GM10847 (cell line): Measurements from ENCODE around the gene SIDT2.

Experiments used
- POLR2A ChIP-seq: IDR thresholded peaks from 2 replicates; pipeline ENCODE4 v1.6.1; 2011; ENCODE audit not compliant: insufficient read length; ENCODE audit errors: extremely low read depth

Gene SIDT2

GRCh38 chr11:117212697-117213355 lies 34.3 kb downstream of the SIDT2 start:
- TF ChIP-seq POLR2A = no peak

GRCh38 chr11:117214404-117215110 lies 36.0 kb downstream of the SIDT2 start:
- no peak for TF ChIP-seq POLR2A

DNA sequence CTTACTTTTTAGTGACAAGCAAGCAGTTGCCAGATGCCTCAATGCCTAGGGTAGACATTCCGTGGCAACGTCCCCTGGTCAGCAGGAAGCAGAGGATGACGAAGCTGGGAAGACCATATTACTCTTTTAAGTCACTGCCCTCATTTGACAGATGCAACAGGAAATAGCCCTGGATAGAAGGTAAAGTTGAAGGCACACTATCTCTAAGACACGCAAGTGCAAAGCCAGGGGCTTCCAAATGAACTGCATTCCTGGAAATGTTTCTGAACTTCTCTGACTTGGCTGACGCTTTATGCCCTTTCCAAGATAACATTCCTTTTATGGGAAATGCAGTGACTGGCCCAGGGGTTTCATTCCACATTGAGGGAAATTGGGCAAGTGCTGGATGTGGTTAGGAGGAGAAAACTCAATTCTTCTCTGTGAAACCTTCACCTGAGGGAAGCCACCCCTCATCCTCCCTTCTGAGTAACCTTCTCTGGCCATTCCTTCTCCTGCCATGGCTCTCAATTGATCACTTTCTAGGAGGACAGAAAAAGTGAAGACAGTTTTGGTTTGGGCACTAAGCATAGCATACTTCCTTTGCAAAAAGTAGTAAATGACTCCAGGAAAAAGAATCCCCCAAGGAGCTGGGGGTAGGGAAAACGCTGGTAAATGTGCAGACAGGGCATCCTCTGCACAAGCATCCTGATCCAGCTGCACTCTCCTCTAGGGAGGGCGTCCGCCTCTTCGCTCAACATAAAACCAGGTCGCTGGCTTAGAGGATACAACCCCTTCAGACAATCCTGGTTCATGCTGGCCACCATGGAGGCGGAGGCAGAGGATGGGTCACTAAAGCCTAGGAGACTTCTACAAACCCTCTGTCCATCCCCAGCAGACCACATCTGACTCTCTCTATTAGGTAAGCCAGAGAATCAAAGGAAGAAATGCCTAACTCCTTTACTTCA lies 38.9 kb downstream of the SIDT2 start:
- TF ChIP-seq POLR2A = no peak

- TF ChIP-seq POLR2A = no peak
Measured at GRCh38 chr11:117218133-117218915, 39.8 kb downstream of the SIDT2 start.

DNA sequence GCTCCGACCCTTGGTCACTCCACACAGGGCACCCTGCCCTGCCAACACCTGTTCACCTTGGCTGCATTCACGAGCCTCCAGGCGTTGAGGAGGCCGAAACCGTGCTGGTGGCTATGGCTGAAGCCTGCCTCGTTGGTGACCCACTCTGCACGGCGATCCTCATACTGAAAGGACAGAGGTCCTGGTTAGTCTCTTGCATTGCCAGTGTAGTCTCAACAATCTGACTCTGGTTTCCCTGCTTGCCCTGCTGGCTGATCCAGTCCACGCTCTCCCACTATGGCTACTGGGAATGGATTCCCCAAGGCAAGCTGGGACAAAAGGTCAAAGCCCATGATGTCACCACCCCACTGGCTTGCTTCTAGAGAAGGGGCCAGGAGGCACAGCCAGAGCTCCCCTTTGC lies 40.5 kb downstream of the SIDT2 start:
- TF ChIP-seq POLR2A = no peak

- TF ChIP-seq POLR2A = no peak
Measured at GRCh38 chr11:117219455-117219854, 40.9 kb downstream of the SIDT2 start.

DNA sequence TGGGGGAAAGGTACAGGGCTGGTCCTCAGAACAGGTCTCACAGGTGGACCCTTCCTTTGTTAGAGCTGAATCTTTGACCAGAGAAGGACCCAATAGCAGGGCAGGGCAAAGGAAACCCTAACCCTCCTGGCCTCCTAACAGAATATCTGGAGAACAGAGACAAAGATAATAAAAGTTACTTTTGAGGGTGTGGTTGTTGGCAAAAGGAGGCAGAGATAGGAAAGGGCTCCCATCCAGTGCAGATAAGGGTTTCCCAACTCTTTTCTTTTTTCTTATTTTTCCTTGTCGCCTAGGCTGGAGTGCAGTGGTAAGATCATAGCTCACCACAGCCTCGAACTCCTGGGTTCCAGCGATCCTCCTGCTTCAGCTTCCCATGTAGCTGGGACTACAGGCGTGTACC lies 41.5 kb downstream of the SIDT2 start:
- no peak for TF ChIP-seq POLR2A

GRCh38 chr11:117220568-117220967 lies 42.0 kb downstream of the SIDT2 start:
- TF ChIP-seq POLR2A = no peak

- no peak for TF ChIP-seq POLR2A
Measured at GRCh38 chr11:117220999-117221774, 42.6 kb downstream of the SIDT2 start.

DNA sequence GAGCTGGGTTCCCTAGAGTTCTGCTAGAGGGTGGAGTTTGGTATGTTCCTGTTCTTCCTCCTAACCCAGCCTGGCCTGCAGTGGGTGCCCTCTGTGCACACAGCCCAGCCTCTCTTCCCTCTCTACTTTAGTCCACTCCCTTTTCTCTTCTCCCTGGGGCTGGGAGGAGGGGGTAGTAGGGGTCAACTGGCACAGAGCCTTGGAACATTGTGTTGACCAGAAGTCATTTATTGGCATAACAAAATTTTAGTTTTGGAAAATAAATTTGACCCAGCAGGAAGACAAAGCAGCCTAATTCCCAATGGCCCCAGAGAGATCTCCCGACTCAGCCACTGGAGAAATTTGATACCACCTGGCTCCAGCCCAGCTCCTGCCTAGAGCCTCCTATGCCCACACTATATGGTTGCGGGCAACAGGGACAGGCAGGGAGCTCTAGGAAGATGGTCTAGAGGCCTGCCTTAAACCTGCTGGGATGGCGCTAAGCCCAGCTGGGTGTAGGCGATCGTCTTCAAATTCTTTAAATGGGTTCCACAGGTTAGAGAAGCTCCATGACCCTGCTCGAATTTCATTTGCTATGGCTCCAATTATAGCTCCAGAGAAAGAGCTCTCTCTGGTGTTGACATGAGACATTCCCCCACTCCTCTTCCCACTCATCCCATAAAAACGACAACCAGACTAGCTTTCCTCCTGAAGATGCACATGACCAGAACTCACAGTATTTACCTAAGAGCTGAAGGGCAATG lies 43.4 kb downstream of the SIDT2 start:
- no peak for TF ChIP-seq POLR2A

DNA sequence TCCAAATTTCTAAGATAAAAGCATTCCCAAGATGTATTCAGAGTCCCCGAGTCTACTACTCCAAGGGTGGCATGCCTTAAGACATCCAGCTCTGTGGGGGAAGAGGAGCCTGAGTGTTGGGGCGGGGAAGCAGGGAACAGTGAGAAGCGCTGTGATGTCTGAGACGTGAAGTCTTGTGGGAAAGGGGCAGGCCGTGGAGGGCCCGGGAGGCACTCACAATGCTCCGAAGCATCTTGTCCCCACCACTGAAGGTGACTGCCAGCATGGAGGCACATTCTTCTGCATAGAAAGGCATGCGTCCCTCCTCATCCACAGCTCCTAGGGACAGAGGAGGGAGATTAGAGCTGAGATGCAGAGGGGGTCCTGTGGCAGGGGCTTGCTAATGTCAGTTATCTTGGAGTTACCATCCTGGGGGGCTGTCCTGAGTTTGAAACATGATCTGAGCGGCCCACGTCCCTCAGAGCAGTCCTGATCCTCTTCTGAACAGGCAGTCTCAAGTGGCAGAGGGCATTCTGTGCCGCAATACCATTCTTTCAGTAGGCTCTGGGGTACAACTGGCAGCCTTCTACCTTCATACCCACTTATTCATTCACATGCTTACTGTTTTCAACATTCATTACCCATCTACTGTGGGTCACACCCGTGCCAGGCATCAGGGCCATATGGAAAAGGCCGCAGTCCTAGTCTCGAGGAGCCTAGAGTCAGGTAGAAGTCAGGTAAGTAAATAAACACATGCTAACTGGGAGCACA lies 44.6 kb downstream of the SIDT2 start:
- TF ChIP-seq POLR2A = no peak

DNA sequence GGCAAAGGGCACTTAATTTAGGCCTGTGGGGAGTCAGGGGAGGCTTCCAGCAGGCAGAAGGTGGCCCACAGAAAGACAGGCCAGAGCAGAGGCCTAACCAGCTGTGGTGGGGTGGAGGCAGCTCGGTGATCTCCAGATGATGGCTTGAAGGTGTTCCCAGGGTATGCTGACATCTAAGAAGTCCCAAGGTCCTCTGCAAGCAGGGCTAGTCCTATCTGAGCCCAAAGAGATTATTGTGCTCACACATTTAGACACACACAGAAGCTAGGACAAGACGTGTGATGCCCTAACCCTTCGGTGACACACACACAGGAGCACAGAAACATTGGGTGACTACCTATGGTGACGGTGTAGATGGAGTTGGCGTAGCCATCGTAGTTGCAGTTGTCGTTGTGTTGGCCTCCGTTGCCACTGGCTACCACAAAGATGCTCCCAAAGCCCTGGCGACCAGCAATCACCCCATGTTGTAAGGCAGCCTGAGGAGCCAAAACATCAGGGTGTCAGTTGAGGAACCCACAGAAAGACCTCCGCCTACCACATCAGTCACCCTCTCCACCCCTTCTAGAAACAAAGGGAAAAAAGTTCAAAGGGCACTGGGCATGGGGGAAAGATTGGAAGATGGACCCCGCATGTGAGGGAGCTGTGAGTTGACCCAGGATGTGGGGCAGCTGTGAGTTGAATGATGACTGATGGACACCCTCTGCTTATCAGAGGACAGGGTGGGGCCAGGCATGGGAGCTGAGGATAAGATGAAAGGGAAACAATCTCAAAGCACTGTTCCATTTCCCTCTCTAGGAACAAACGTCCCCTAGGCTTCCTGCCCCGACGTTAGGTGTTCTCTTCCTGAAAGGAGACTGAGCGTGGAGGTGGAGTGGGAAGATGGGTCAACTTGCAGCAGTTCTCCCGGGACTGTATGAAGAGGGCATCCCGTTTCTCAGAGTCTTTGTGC lies 45.5 kb downstream of the SIDT2 start:
- TF ChIP-seq POLR2A = no peak
